Measurements from ENCODE around the gene SLC35D2. TPM values are rescaled to one million over a fixed set of nuclear protein-coding genes. Genes with fewer than 3 reads are reported as not detected.

The SLC35D2 gene
- total RNA-seq, 1 experiment from 2014 or later = 14.6 TPM

DNA sequence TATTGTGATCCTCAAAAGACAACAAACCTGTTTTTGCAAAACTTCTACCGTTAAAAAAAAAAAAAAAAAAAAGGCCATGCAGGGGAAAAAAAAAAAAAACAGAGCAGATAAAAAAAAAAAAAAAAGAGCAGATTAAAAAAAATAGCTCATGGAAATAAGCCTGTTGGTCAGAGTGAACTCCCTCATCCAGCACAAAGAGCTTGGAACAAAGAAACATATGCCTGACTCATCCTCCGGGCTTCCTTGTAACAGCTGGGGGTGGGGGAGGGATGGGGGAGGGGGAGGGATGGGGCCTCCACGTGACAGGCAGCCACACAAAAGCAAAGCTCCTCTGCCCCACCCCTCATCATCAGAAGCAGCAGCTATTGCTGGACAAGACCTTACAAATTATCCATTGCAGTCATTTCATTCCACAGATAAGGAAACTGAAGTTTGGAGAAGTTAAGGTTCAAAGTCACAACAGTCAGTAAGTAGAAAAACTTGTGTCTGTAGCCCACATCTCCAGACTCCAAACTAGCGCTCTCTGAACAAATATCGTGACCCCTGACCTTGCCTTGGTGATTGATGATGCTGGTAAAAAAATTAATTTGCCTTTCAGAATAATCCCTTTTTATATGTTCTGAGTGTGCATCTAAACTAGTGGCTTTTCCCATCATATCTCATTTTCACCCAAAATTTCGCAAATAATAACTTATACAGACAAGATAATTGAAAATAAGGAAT, 38.9 kb downstream of the SLC35D2 start:
- POLR2A ChIA-PET = interaction anchor here (0.6 to 0.7 kb wide), 3 partner anchors 21 to 1221 kb away, joined by 3 to 6 read pairs (median 4); no protein-coding TSS in a partner anchor
- H3K27ac Mint-ChIP-seq = no peak overlapping the region

DNA sequence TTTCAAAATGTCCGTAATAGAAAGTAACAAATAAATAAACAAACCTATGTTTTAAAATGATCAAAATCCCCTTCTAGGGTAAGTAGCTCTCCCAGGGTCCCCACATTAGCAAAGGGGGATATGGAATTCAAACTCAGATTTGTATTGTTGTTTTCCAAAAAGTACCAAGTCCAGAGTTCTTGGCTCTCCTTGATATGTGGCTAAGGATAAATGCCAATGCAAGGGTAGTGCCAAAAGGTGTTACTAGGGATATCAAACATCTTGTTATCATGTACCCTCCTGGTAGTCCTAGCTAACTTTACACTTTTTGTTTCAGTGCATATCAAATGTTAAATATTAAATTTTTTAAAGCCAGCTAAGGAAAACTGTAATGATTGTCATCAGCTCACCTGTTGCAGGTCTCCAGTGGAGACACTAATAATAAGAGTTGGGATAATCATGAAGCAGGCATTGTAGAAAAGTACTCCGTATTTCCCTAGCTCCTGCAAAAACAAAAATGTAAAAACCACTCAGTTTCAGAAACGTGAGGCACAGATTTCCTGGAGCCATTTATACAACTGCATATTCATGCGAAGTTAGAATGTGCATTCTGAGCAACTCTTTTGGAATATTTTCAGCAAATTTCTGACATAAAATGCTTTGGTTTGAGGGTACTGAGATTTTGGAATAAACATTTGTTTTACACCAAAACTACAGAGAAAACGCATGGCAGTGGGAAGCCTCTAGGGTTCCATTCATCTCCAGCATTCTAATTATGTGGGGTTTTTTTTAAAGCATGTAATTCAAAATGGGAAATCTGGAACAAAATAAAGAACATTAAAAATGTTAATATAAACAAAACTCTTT, 39.8 kb downstream of the SLC35D2 start:
- H3K4me3 Mint-ChIP-seq = no peak overlapping the region
- ATAC-seq = no peak
- peaks cover 50% of the 10 kb centered on the region for H3K4me1 Mint-ChIP-seq
- peak overlapping the region; percentile 89 for H3K27ac Mint-ChIP-seq
- ChIA-PET CTCF (interaction anchor here (0.6 to 2.8 kb wide), 9 partner anchors 15 to 323 kb away, joined by 3 to 16 read pairs (median 4); no protein-coding TSS in a partner anchor), POLR2A (interaction anchor here (0.6 kb wide), 1 partner anchor 89 kb away, joined by 6 read pairs; no protein-coding TSS in a partner anchor)
- peaks cover 9% of the 10 kb centered on the region for H3K36me3 Mint-ChIP-seq
- no peak for DNase-seq (ENCODE audit: low spot score)
- H3K9me3 Mint-ChIP-seq = peaks cover 9% of the 10 kb centered on the region
- no peaks in the 10 kb centered on the region for H3K27me3 Mint-ChIP-seq (ENCODE audit: low read depth)
- TF ChIP-seq, protein P1, sequence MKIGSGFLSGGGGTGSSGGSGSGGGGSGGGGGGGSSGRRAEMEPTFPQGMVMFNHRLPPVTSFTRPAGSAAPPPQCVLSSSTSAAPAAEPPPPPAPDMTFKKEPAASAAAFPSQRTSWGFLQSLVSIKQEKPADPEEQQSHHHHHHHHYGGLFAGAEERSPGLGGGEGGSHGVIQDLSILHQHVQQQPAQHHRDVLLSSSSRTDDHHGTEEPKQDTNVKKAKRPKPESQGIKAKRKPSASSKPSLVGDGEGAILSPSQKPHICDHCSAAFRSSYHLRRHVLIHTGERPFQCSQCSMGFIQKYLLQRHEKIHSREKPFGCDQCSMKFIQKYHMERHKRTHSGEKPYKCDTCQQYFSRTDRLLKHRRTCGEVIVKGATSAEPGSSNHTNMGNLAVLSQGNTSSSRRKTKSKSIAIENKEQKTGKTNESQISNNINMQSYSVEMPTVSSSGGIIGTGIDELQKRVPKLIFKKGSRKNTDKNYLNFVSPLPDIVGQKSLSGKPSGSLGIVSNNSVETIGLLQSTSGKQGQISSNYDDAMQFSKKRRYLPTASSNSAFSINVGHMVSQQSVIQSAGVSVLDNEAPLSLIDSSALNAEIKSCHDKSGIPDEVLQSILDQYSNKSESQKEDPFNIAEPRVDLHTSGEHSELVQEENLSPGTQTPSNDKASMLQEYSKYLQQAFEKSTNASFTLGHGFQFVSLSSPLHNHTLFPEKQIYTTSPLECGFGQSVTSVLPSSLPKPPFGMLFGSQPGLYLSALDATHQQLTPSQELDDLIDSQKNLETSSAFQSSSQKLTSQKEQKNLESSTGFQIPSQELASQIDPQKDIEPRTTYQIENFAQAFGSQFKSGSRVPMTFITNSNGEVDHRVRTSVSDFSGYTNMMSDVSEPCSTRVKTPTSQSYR (CRISPR knock-in tag; IDR thresholded peaks at IDR 0.05) = no peak
- TF ChIP-seq, protein P2, sequence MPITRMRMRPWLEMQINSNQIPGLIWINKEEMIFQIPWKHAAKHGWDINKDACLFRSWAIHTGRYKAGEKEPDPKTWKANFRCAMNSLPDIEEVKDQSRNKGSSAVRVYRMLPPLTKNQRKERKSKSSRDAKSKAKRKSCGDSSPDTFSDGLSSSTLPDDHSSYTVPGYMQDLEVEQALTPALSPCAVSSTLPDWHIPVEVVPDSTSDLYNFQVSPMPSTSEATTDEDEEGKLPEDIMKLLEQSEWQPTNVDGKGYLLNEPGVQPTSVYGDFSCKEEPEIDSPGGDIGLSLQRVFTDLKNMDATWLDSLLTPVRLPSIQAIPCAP (CRISPR knock-in tag; IDR thresholded peaks at IDR 0.05) = no peak
- TF ChIP-seq ZNF121 (CRISPR knock-in tag; IDR thresholded peaks at IDR 0.05) (no peak), RORB (CRISPR knock-in tag; IDR thresholded peaks at IDR 0.05) (no peak), FOXK1 (CRISPR knock-in tag; IDR thresholded peaks at IDR 0.05) (no peak), TP53 (CRISPR knock-in tag; IDR thresholded peaks at IDR 0.05) (no peak), MYBL2 (CRISPR knock-in tag; IDR thresholded peaks at IDR 0.05) (no peak), NR3C1 (CRISPR knock-in tag; conservative IDR thresholded peaks at IDR 0.05; ENCODE audit: low read depth) (no peak), FOXJ3 (CRISPR knock-in tag; IDR thresholded peaks at IDR 0.05; ENCODE audit: borderline replicate concordance) (no peak), NFYB (CRISPR knock-in tag; conservative IDR thresholded peaks at IDR 0.05; ENCODE audit: low read depth) (no peak)
- TF ChIP-seq, protein P3, sequence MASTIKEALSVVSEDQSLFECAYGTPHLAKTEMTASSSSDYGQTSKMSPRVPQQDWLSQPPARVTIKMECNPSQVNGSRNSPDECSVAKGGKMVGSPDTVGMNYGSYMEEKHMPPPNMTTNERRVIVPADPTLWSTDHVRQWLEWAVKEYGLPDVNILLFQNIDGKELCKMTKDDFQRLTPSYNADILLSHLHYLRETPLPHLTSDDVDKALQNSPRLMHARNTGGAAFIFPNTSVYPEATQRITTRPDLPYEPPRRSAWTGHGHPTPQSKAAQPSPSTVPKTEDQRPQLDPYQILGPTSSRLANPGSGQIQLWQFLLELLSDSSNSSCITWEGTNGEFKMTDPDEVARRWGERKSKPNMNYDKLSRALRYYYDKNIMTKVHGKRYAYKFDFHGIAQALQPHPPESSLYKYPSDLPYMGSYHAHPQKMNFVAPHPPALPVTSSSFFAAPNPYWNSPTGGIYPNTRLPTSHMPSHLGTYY (CRISPR knock-in tag; IDR thresholded peaks at IDR 0.05) = no peak
- TF ChIP-seq, protein P4, sequence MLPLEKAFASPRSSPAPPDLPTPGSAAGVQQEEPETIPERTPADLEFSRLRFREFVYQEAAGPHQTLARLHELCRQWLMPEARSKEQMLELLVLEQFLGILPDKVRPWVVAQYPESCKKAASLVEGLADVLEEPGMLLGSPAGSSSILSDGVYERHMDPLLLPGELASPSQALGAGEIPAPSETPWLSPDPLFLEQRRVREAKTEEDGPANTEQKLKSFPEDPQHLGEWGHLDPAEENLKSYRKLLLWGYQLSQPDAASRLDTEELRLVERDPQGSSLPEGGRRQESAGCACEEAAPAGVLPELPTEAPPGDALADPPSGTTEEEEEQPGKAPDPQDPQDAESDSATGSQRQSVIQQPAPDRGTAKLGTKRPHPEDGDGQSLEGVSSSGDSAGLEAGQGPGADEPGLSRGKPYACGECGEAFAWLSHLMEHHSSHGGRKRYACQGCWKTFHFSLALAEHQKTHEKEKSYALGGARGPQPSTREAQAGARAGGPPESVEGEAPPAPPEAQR (CRISPR knock-in tag; IDR thresholded peaks at IDR 0.05) = no peak
- TF ChIP-seq, protein P5, sequence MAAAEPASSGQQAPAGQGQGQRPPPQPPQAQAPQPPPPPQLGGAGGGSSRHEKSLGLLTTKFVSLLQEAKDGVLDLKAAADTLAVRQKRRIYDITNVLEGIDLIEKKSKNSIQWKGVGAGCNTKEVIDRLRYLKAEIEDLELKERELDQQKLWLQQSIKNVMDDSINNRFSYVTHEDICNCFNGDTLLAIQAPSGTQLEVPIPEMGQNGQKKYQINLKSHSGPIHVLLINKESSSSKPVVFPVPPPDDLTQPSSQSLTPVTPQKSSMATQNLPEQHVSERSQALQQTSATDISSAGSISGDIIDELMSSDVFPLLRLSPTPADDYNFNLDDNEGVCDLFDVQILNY (CRISPR knock-in tag; IDR thresholded peaks at IDR 0.05) = no peak
- TF ChIP-seq, protein P6, sequence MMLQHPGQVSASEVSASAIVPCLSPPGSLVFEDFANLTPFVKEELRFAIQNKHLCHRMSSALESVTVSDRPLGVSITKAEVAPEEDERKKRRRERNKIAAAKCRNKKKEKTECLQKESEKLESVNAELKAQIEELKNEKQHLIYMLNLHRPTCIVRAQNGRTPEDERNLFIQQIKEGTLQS (CRISPR knock-in tag; conservative IDR thresholded peaks at IDR 0.05) = no peak
- TF ChIP-seq, protein P7, sequence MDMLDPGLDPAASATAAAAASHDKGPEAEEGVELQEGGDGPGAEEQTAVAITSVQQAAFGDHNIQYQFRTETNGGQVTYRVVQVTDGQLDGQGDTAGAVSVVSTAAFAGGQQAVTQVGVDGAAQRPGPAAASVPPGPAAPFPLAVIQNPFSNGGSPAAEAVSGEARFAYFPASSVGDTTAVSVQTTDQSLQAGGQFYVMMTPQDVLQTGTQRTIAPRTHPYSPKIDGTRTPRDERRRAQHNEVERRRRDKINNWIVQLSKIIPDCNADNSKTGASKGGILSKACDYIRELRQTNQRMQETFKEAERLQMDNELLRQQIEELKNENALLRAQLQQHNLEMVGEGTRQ (CRISPR knock-in tag; IDR thresholded peaks at IDR 0.05) = no peak
- TF ChIP-seq, protein P8, sequence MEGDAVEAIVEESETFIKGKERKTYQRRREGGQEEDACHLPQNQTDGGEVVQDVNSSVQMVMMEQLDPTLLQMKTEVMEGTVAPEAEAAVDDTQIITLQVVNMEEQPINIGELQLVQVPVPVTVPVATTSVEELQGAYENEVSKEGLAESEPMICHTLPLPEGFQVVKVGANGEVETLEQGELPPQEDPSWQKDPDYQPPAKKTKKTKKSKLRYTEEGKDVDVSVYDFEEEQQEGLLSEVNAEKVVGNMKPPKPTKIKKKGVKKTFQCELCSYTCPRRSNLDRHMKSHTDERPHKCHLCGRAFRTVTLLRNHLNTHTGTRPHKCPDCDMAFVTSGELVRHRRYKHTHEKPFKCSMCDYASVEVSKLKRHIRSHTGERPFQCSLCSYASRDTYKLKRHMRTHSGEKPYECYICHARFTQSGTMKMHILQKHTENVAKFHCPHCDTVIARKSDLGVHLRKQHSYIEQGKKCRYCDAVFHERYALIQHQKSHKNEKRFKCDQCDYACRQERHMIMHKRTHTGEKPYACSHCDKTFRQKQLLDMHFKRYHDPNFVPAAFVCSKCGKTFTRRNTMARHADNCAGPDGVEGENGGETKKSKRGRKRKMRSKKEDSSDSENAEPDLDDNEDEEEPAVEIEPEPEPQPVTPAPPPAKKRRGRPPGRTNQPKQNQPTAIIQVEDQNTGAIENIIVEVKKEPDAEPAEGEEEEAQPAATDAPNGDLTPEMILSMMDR (IDR thresholded peaks at IDR 0.05) = no peak

More for the DNA sequence above, 38.9 kb downstream of the SLC35D2 start:
- TF ChIP-seq, protein P7 (CRISPR knock-in tag; IDR thresholded peaks at IDR 0.05) = peak; percentile 79
- TF ChIP-seq ZNF671 (CRISPR knock-in tag; IDR thresholded peaks at IDR 0.05) (no peak), NFYB (CRISPR knock-in tag; conservative IDR thresholded peaks at IDR 0.05; ENCODE audit: low read depth) (no peak)
- TF ChIP-seq, protein P9, sequence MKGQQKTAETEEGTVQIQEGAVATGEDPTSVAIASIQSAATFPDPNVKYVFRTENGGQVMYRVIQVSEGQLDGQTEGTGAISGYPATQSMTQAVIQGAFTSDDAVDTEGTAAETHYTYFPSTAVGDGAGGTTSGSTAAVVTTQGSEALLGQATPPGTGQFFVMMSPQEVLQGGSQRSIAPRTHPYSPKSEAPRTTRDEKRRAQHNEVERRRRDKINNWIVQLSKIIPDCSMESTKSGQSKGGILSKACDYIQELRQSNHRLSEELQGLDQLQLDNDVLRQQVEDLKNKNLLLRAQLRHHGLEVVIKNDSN (CRISPR knock-in tag; IDR thresholded peaks at IDR 0.05) = peak; percentile 52; the same call in 1 of the 2 replicates
- Mint-ChIP-seq H3K4me1 (peaks cover 50% of the 10 kb centered on the region), H3K27me3 (ENCODE audit: low read depth) (no peaks in the 10 kb centered on the region), H3K4me3 (no peak overlapping the region), H3K9me3 (peaks cover 10% of the 10 kb centered on the region), H3K36me3 (peaks cover 9% of the 10 kb centered on the region)
- ATAC-seq = peak; percentile 78
- CTCF ChIA-PET = interaction anchor here (0.6 to 2.8 kb wide), 15 partner anchors 16 to 1215 kb away, joined by 3 to 16 read pairs (median 3); no protein-coding TSS in a partner anchor
- no peak for DNase-seq (ENCODE audit: low spot score)
